GM08714 (cell line): ENCODE results near the gene XRCC5.
"Not testable (repeated sequence)": the region's sequence is repeated elsewhere in the genome, so short reads cannot be mapped to it uniquely, and the experiment has no call there.

Experiments used
- H3K4me3 ChIP-seq: fragments of 200-500 bp; sonication (Bioruptor generic); 2 replicates; pipeline ENCODE4 v1.5.1; 2014; ENCODE audit warnings: mild to moderate bottlenecking, low read length, inconsistent platforms
- ZNF274 ChIP-seq: IDR thresholded peaks from 2 replicates; pipeline ENCODE4 v1.6.1; 2012; ENCODE audit warnings: mild to moderate bottlenecking, low read depth, low read length

XRCC5 gene

GRCh38 chr2:216108967-216109921, at the start of gene XRCC5:
Gene XRCC5, plus strand, starts transcription at chr2:216109348. Its CDS starts 89 bp downstream, at chr2:216109437.
- H3K4me3 ChIP-seq: peak within 1 kb of the TSS; percentile 91
- no peak for TF ChIP-seq ZNF274

- no peak for TF ChIP-seq ZNF274
- no peak overlapping the region for H3K4me3 ChIP-seq
These were observed 45.0 kb upstream of the XRCC5 start for GRCh38 chr2:216064014-216064630.

- TF ChIP-seq ZNF274: no peak
These were observed 44.5 kb upstream of the XRCC5 start for GRCh38 chr2:216064665-216065064.

GRCh38 chr2:216066230-216066629, 42.9 kb upstream of the XRCC5 start:
- H3K4me3 ChIP-seq: no peak overlapping the region
- no peak for TF ChIP-seq ZNF274

More at GRCh38 chr2:216064665-216065064, 44.5 kb upstream of the XRCC5 start:
- no peak overlapping the region for H3K4me3 ChIP-seq

- no peak for TF ChIP-seq ZNF274
- H3K4me3 ChIP-seq: no peak overlapping the region
These were observed 40.1 kb upstream of the XRCC5 start for GRCh38 chr2:216069028-216069427.

- H3K4me3 ChIP-seq: no peak overlapping the region
- TF ChIP-seq ZNF274: no peak
These were observed 39.0 kb upstream of the XRCC5 start for GRCh38 chr2:216070195-216070594.

GRCh38 chr2:216071111-216071851, 37.9 kb upstream of the XRCC5 start:
- no peak overlapping the region for H3K4me3 ChIP-seq

GRCh38 chr2:216072473-216072872, 36.7 kb upstream of the XRCC5 start:
- H3K4me3 ChIP-seq: no peak overlapping the region
- TF ChIP-seq ZNF274: no peak

More at GRCh38 chr2:216071111-216071851, 37.9 kb upstream of the XRCC5 start:
- TF ChIP-seq ZNF274: no peak

- no peak for TF ChIP-seq ZNF274
- no peak overlapping the region for H3K4me3 ChIP-seq
These were observed 35.4 kb upstream of the XRCC5 start for GRCh38 chr2:216073773-216074172.

GRCh38 chr2:216074380-216074779, 34.8 kb upstream of the XRCC5 start:
- no peak for TF ChIP-seq ZNF274
- H3K4me3 ChIP-seq: no peak overlapping the region

- TF ChIP-seq ZNF274: no peak
- H3K4me3 ChIP-seq: no peak overlapping the region
These were observed 34.4 kb upstream of the XRCC5 start for GRCh38 chr2:216074794-216075193.

GRCh38 chr2:216075510-216076485, 33.4 kb upstream of the XRCC5 start:
- TF ChIP-seq ZNF274: no peak
- no peak overlapping the region for H3K4me3 ChIP-seq

- TF ChIP-seq ZNF274: no peak
- H3K4me3 ChIP-seq: no peak overlapping the region
These were observed 30.4 kb upstream of the XRCC5 start for GRCh38 chr2:216078776-216079175.

GRCh38 chr2:216080048-216080447, 29.1 kb upstream of the XRCC5 start:
- not testable (repeated sequence) for H3K4me3 ChIP-seq
